Kidney epithelial cell (primary cell): Measurements from ENCODE around the gene CHTF18. TPM values are rescaled to one million over a fixed set of nuclear protein-coding genes. Genes with fewer than 3 reads are reported as not detected.

ENCODE experiments used
- DNase-seq: peaks from one replicate; pipeline ENCODE4 v3.0.0-alpha.2; 2010; ENCODE audit warnings: low read depth
- H3K27me3 ChIP-seq: 2 replicates; pipeline ENCODE4 v1.6.0; 2011; ENCODE audit warnings: low read length; ENCODE audit not compliant: control insufficient read depth, insufficient read depth
- H3K36me3 ChIP-seq: 2 replicates; pipeline ENCODE4 v1.5.1; 2011; ENCODE audit warnings: low read length; ENCODE audit not compliant: control insufficient read depth, insufficient read depth
- H3K4me3 ChIP-seq: 2 replicates; pipeline ENCODE4 v1.5.1; 2011; ENCODE audit warnings: low read depth, mild to moderate bottlenecking, control low read depth, low read length
- total RNA-seq: library from RNA; depleted of rRNA; stranded (reverse); fragments of >200 nt; gene quantifications from 2 replicates; pipeline ENCODE4 v1.2.3, GENCODE V29; 2015
- TF ChIP-seq, protein P1 (sequence below): IDR thresholded peaks from 2 replicates; pipeline ENCODE4 v1.5.1; 2011; ENCODE audit warnings: mild to moderate bottlenecking, moderate library complexity, low read length, control low read depth, inconsistent platforms; ENCODE audit not compliant: insufficient read depth, poor library complexity, severe bottlenecking

Gene CHTF18
- total RNA-seq, 1 donor from 2014 or later: 23.9 TPM

DNA sequence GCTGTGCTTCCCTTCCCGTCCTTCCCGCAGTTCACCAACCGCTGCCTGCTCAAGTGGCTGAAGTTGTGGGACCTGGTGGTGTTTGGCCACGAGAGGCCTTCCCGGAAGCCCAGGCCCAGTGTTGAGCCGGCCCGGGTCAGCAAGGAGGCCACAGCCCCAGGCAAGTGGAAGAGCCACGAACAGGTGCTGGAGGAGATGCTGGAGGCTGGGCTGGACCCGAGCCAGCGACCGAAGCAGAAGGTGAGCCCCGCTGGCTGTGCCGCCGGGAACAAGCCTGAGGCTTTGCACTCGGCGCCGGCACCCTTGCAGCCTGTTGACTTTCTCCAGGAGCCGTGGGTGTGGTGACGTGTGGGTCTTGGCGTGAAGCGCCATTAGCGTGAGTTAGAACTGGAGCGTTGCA is 2.7 kb downstream of the CHTF18 start:
- Histone ChIP-seq H3K27me3 (no peaks in the 10 kb centered on the region), H3K36me3 (no peaks in the 10 kb centered on the region), H3K4me3 (no peak overlapping the region)
- TF ChIP-seq, protein P1, sequence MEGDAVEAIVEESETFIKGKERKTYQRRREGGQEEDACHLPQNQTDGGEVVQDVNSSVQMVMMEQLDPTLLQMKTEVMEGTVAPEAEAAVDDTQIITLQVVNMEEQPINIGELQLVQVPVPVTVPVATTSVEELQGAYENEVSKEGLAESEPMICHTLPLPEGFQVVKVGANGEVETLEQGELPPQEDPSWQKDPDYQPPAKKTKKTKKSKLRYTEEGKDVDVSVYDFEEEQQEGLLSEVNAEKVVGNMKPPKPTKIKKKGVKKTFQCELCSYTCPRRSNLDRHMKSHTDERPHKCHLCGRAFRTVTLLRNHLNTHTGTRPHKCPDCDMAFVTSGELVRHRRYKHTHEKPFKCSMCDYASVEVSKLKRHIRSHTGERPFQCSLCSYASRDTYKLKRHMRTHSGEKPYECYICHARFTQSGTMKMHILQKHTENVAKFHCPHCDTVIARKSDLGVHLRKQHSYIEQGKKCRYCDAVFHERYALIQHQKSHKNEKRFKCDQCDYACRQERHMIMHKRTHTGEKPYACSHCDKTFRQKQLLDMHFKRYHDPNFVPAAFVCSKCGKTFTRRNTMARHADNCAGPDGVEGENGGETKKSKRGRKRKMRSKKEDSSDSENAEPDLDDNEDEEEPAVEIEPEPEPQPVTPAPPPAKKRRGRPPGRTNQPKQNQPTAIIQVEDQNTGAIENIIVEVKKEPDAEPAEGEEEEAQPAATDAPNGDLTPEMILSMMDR: no peak
- no peak for DNase-seq

GRCh38 chr16:792221-792995 is 4.0 kb downstream of the CHTF18 start:
- Histone ChIP-seq H3K36me3 (no peaks in the 10 kb centered on the region), H3K4me3 (no peak overlapping the region), H3K27me3 (no peaks in the 10 kb centered on the region)
- TF ChIP-seq, protein P1: no peak
- no peak for DNase-seq

DNA sequence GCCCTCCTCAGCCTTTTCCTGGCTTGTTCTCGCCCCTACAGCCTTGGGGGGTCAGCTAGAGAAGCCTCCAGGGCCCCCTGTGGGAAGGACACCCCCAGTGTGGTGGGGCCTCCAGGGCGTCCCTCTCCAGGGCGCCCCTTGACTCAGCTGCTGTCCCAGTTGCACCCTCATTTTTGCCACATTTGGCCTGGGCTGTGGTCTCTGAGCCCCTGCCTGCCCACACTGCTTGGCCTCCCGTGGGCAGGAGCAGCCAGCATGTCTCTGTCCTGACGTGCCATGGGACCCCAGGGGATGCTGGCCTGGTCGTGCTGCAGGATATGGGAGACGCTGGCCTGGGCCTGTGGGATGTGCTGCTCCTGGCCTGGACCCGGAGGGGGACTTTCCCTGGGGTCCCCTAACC is 5.0 kb downstream of the CHTF18 start:
- TF ChIP-seq, protein P1: no peak
- H3K27me3 ChIP-seq: no peaks in the 10 kb centered on the region
- no peak for DNase-seq
- no peaks in the 10 kb centered on the region for H3K36me3 ChIP-seq
- H3K4me3 ChIP-seq: no peak overlapping the region

GRCh38 chr16:794091-794822 is 5.8 kb downstream of the CHTF18 start:
- Histone ChIP-seq H3K36me3 (no peaks in the 10 kb centered on the region), H3K27me3 (peaks cover 4% of the 10 kb centered on the region), H3K4me3 (no peak overlapping the region)
- TF ChIP-seq, protein P1: no peak
- no peak for DNase-seq

- no peak for DNase-seq
- TF ChIP-seq, protein P1: no peak
- no peaks in the 10 kb centered on the region for H3K36me3 ChIP-seq
Observed at GRCh38 chr16:794853-795466, 6.5 kb downstream of the CHTF18 start.

More at GRCh38 chr16:794853-795466, 6.5 kb downstream of the CHTF18 start:
- no peak overlapping the region for H3K4me3 ChIP-seq
- H3K27me3 ChIP-seq: peaks cover 10% of the 10 kb centered on the region
